K562 (cell line): ENCODE data around the gene ASIC3. TPM values are rescaled to one million over a fixed set of nuclear protein-coding genes. Genes with fewer than 3 reads are reported as not detected.

ENCODE experiments used
- ATF4 ChIP-seq: fragments of 450-650 bp; formaldehyde crosslinking; IDR thresholded peaks from 2 replicates; pipeline ENCODE4 v1.4.0; 2022; ENCODE audit warnings: mild to moderate bottlenecking, moderate library complexity
- EHMT2 ChIP-seq: fragments of 450-650 bp; IDR thresholded peaks from 2 replicates; pipeline ENCODE4 v1.6.1; 2018; ENCODE audit warnings: antibody characterized with exemption
- EP400 ChIP-seq: fragments of 450-650 bp; IDR thresholded peaks from 2 replicates; pipeline ENCODE4 v1.6.1; 2017; ENCODE audit warnings: antibody characterized with exemption, mild to moderate bottlenecking, moderate library complexity
- FOS ChIP-seq: IDR thresholded peaks from 3 replicates; pipeline ENCODE4 v1.6.1; 2011; ENCODE audit not compliant: insufficient read length; ENCODE audit errors: extremely low read depth
- FOSL1 ChIP-seq: fragments of 200-800 bp; sonication (Bioruptor generic); conservative IDR thresholded peaks from 2 replicates; pipeline ENCODE4 v1.6.1; 2016; ENCODE audit warnings: missing genetic modification characterization, missing compliant biosample characterization
- HNRNPUL1 ChIP-seq: fragments of 200-400 bp; formaldehyde crosslinking; IDR thresholded peaks from 2 replicates; pipeline ENCODE4 v1.6.1; 2017; ENCODE audit warnings: low read length
- KLF1 ChIP-seq: fragments of 450-650 bp; IDR thresholded peaks from 2 replicates; pipeline ENCODE4 v1.6.1; 2016; ENCODE audit warnings: missing genetic modification characterization, missing compliant biosample characterization
- MBD2 ChIP-seq: sonication (generic); IDR thresholded peaks from 2 replicates; pipeline ENCODE4 v1.6.1; 2016; ENCODE audit warnings: low read depth, borderline replicate concordance
- MCM7 ChIP-seq, 2 experiments: fragments of 450-650 bp; IDR thresholded peaks; 2 replicates each; pipeline ENCODE4 v1.6.1; 2016 to 2018
- MECOM ChIP-seq: fragments of 250-450 bp; sonication (Bioruptor Pico); IDR thresholded peaks from 2 replicates; pipeline ENCODE4 v1.8.0; 2022; ENCODE audit warnings: inconsistent platforms
- RNF219 ChIP-seq: fragments of 250-450 bp; sonication (Bioruptor Pico); IDR thresholded peaks from 2 replicates; pipeline ENCODE4 v1.5.0; 2022; ENCODE audit warnings: mild to moderate bottlenecking
- RUNX1 ChIP-seq: sonication (generic); IDR thresholded peaks from 2 replicates; pipeline ENCODE4 v1.6.1; 2016; ENCODE audit warnings: antibody characterized with exemption, low read depth
- SAFB ChIP-seq: fragments of 200-400 bp; formaldehyde crosslinking; IDR thresholded peaks from 2 replicates; pipeline ENCODE4 v1.6.1; 2017; ENCODE audit warnings: low read depth, low read length, borderline replicate concordance
- SMARCA4 ChIP-seq: fragments of 450-650 bp; IDR thresholded peaks from 2 replicates; pipeline ENCODE4 v1.6.1; 2016
- SNRNP70 ChIP-seq: fragments of 200-400 bp; formaldehyde crosslinking; optimal IDR thresholded peaks from 2 replicates; pipeline ENCODE3; 2017; ENCODE audit warnings: low read depth, low read length
- TBL1XR1 ChIP-seq, 2 experiments: IDR thresholded peaks; 2 replicates each; pipeline ENCODE4 v1.6.1; 2012; ENCODE audit warnings: improper control_type of control experiment in 2 of 2, low read length in 2 of 2, mild to moderate bottlenecking in 1 of 2
- ZFP91 ChIP-seq: sonication (generic); formaldehyde crosslinking; IDR thresholded peaks from 2 replicates; pipeline ENCODE4 v1.8.0; 2022; ENCODE audit warnings: mild to moderate bottlenecking, missing genetic modification reagents
- ZNF592 ChIP-seq: fragments of 450-650 bp; IDR thresholded peaks from 2 replicates; pipeline ENCODE4 v1.6.1; 2017; ENCODE audit warnings: antibody characterized with exemption, mild to moderate bottlenecking
- ZNF639 ChIP-seq, 2 experiments: fragments of 200-800 bp in 1 of 2; sonication (Bioruptor generic) in 1 of 2; sonication (generic) in 1 of 2; formaldehyde crosslinking in 1 of 2; IDR thresholded peaks in 1 of 2; conservative IDR thresholded peaks in 1 of 2; 2 replicates each; pipeline versions ENCODE4 v1.5.0 to v1.6.1; 2016 to 2020; ENCODE audit warnings: missing compliant biosample characterization in 1 of 2, missing genetic modification characterization in 1 of 2, missing genetic modification reagents in 1 of 2
- polyA plus RNA-seq, 8 experiments: library from polyadenylated mRNA; depleted of rRNA in 4 of 8; stranded (reverse) in 5 of 8; unstranded in 3 of 8; fragments of >200 nt; fragmentation: Nextera tagmentation in 2 of 8; fragmentation: Illumina TruSeq in 1 of 8; extraction: Ambion mirVana in 2 of 8; extraction: Trizol in 1 of 8; gene quantifications; 2 replicates each; pipeline versions ENCODE4 v1.2.1 to v1.2.3, GENCODE V29; 2011 to 2014; ENCODE audit warnings: inconsistent platforms in 1 of 8, missing spikeins in 1 of 8
- total RNA-seq, 7 experiments: library from RNA; depleted of rRNA in 6 of 7; stranded (reverse); fragments of >200 nt in 6 of 7; fragmentation: Illumina TruSeq in 2 of 7; extraction: Trizol in 2 of 7; gene quantifications; 2 replicates each; pipeline versions ENCODE4 v1.2.1 to v1.2.3, GENCODE V29; 2011 to 2021; ENCODE audit warnings: low replicate concordance in 1 of 7

Gene ASIC3
- total and polyA plus RNA-seq, 9 of the 15 experiments (the other 6 are each of a cell fraction or from before 2014, with no cell fraction given): 0.11 to 5.0 (median 0.87) TPM

GRCh38 chr7:151080522-151081169, 32.3 kb downstream of the ASIC3 start, which contains the start of gene FASTK (continued):
- TF ChIP-seq ZNF592 (no peak), FOSL1 (tag) (peak; percentile 31; the same call in 1 of the 2 replicates), EHMT2 (no peak), SMARCA4 (no peak), ZFP91 (no peak), SNRNP70 (no peak), FOS (no peak), ZNF639 (CRISPR knock-in tag; conservative IDR thresholded peaks at IDR 0.05 in 1 of 2, IDR thresholded peaks at IDR 0.05 in 1 of 2) (peak in 1 of 2 experiments; percentile 95; a peak in 2 of 4 replicates), EP400 (no peak), TBL1XR1 (IDR thresholded peaks at IDR 0.05; ENCODE audit: low read length in 2 of 2) (peak; percentile 20 to 81; a peak in 3 of 4 replicates), ATF4 (CRISPR knock-in tag) (peak; percentile 7), KLF1 (tag) (no peak), HNRNPUL1 (no peak), MCM7 (IDR thresholded peaks at IDR 0.05) (no peak), RNF219 (CRISPR knock-in tag) (no peak), RUNX1 (no peak), MBD2 (peak; percentile 75), MECOM (CRISPR knock-in tag) (no peak), SAFB (peak; percentile 39; the same call in 1 of the 2 replicates)
